C4-2B (cell line): ENCODE data around the gene CRELD2.

Source experiments
- CTCF ChIP-seq: fragments of 450-650 bp; conservative IDR thresholded peaks from 2 replicates; pipeline ENCODE4 v1.5.1; 2017; ENCODE audit warnings: mild to moderate bottlenecking
- ZFX ChIP-seq: fragments of 450-650 bp; IDR thresholded peaks from 2 replicates; pipeline ENCODE4 v1.6.1; 2017

GRCh38 chr22:49934891-49935557 lies 16.6 kb downstream of the CRELD2 start:
- TF ChIP-seq CTCF, result no peak
- no peak for TF ChIP-seq ZFX
